NCI-H2196 (cell line): ENCODE results near the gene COMP.

Experiments
- DNase-seq: peaks from one replicate; lab custom pipeline; 2025; ENCODE audit not compliant: unreplicated experiment; lab: John Stamatoyannopoulos, UW

COMP gene

DNA sequence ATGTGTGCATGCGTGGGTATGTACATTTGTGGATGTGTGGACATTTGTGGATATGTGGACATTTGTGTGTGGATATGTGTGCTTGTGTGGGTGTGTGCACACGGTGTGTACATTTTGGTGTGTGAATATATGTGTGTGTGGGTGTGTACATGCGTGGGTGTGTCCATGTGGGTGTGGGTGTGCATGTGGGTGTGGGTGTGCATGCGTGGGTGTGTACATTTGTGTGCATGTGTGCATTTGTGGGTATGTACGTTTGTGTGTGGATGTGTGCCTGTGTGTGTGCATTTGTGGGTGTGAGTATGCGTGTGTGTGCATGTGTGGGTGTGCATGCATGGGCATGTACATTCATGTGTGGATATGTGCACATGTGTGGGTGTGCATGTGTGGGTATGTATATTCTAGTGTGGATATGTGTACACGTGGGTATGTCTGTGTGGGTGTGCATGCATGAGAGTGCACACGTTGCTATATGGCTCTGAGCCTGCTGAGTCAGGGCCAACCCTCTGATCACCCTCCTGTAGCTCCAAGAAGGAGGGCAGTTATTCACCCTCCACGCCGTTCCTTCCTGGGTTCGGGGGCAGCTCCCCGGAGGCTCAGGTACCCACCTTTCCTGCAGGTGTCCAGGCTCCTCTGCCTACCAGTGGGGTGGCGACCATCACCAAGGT is 20.3 kb downstream of the COMP start:
- no peak for DNase-seq

DNA sequence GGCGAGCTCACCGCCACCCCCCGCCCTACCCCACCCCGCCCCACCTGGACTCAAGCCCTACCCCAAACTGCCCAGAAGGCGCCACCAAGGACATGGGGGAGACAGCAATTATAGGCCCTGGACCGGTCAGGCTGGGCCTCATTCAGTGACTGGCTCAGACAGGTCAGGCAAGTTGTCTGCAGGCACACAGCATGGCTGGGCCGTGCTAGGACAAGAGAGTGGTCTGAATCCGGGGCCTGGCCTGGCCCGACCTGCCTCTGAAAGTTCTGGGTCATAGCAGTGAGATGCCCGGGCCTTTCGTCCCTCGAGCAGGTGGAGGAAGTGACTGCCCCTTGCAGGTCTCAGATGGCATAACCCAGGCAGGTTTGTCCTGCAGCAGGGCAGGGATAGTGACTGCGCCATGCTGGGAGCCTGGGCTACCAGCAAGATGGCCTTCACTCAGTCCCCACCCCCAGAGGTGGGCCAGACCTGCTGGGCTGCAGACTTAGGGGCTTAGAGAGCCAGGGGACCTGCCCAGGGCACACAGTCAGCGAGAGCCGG is 21.0 kb downstream of the COMP start:
- peak; percentile 15 for DNase-seq

DNA sequence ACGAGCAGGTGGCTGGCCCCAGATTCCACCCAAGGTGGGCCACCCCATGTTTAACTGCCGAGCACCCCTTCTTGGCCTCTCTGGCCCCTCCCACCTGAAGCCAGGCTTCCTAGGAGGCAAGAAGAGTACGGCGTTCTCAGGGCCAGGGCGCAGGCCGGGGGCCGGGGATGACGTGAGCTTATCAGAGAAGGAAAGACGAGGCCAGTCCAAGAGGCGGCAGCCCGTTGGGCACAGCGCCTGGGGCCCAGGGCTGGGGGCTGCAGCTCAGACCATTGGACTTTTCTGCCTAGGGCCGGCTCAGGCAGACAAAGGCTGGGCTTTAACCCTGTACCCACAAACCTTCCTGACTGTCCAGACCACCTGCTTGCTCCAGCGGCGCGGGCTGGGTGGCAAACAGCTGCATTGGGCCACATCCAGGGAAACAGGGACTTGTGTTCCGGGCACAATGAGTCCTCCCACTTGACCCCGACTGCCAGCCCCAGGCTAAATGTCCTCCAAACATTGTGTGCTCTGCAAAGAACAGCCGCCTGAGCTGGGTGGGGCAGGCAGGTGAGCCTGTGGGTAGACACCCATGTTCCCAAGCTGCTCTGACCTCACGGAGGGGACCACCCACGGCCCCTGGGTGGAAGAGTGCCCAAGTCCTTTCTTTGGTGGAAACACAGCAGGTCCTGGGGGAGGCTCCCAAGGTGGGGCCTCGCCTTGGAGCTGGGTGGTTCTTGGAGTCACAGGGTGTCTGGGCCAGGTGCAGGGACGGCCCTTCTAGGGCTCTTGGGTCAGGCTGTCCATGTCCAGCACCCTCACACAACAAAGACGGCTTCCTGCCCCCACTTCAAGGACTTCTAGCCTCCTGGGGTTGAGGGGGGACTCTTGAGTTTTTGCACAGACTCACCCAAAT is 21.9 kb downstream of the COMP start:
- peak; percentile 84 for DNase-seq

DNA sequence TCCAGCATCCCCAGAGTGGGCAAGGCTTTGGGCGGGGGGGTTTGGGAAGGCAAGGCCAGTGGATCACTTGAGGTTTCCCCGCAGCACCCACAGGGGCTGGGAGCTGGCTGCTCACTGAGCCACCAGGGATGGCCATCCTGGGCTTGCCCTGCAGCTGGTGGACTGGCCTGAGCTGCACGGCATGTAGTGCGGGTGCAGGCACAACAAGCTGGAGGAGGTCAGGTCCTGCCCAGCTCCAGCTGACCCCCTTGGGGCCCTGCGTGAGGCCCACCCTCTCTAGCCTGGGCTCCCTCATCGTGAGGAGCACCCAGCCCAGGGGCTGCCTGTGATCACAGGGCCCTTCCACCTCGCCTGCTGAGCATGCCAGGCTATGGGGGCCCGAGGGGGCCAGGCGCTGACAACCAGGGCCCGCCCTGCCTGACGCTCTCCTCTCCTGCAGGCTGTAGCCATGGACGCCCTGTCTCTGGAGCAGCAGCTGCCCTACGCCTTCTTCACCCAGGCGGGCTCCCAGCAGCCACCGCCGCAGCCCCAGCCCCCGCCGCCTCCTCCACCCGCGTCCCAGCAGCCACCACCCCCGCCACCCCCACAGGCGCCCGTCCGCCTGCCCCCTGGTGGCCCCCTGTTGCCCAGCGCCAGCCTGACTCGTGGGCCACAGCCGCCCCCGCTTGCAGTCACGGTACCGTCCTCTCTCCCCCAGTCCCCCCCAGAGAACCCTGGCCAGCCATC is 22.9 kb downstream of the COMP start:
- no peak for DNase-seq

DNA sequence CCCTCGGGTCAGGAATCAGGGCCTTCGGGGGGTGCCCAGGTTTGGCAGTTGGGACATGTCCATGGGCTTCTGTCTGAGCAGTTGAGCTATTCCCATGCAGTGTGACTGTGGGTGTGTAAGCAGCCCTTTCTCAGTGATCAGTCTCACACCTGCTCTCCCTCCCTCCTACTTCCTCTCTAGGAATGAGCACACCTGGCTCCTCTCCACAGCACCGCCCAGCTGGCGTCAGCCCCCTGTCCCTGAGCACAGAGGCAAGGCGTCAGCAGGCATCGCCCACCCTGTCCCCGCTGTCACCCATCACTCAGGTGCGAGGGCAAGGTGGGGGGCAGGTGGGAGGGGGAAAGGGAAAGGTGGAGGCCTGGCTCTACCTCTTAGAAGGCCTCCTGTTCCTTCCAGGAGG is 25.9 kb downstream of the COMP start:
- peak; percentile 75 for DNase-seq

DNA sequence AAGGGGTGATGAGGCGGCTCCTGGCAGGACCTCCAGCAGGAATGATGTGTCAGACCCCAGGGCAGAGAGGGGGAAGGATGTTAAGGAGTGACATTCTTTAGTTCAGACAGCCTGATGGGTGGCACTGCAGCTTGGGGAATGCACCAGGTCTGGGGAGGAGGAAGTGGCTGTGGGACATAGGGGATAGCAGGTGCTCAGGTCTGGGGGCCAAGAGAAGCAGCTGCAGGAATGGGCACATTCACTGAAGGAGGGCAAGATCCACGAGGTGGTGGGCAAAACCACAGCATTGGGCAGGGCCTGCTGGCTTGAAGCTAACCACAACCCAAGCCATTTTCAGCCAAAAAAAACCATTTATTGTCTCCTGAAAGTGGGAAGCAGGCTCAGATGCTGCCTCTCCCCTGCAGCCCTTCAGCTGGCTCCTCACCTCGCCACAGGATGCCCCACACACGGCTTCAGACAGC is 26.5 kb downstream of the COMP start:
- DNase-seq: no peak

DNA sequence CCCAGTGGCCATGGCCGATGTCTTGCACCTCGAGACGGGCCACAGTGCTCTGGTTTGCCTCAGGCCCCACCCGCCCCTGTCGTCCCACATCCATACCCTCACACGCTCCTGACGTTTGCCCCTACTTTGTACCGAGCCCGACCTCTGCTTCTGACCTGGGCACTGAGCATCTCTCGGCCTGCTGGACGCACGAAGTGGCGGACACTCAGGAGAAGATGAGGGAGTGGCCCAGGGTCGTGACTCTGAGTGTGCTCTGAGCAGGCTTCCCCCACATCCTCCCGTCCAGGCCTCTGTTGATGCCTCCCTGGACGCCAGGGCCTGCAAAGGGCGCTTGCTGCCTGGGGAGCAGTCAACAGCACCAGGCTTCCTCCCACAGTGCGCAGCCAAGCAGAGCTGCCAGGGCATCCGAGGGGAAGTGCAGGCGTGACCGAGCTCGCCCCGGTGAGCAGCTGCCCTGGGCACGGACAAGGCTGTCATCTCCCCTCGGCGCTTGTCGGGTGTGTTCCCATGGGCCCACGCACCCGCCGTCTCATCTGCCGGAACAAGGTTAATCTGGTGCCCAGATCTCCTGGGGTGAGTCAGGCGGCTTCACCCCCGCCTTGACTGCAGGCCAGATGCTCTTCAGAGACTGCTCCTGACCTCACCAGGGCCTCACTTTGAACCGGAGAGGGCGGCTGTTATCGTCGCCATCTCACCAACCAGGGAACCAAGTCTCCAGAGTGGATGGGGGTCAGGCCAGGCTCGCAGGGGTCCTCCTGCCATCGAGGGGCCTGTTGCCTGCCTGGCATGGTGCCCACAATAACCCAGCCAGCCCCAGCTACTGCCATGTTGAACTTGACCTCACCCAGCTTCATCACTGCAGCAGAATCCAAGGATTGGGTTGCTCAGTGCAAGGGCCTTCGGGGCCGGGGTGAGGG is 27.2 kb downstream of the COMP start:
- peak; percentile 84 for DNase-seq

DNA sequence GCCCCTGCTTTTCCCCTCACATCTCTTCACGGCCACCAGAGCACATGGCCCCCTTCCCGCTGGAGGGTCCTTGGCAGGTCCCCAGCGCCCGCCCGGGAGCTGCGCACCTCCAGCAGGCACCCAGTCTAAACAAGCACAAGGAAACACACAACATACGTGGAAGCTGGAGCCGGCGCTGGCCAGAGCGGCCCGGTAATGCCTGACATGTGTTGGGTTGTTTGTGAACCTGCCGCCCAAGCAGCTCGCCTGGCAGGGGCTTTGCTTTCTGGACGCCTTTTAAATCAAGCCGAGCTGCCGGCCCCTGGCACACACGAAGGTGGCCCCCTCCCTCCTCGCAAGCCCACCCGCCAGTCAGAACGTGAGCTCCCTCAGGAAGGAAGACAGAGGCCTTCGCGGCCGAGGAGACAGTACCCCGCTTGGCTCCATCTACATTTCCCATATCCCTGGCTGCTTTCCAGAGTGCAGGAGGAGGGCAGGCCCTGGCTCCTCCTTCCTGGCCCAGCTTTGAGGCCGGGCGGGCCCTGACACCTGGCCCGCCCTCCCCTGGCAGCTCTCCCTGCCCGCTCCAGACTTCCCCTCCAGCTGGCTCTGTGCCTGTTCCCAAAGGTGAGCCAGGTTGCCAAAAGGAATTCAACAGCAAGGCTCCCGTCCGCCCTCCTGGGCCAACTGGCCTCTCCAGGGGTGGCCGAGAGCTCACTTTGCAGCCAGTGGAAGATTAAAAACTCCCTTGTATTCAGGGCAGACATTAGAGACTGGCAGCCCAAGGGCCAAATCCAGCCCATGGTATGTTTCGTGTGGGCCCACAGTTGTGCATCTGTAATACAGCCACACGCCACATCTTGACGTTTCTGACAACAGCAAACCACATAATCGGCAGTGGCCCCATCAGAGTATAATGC is 28.7 kb downstream of the COMP start:
- DNase-seq: peak; percentile 97

DNA sequence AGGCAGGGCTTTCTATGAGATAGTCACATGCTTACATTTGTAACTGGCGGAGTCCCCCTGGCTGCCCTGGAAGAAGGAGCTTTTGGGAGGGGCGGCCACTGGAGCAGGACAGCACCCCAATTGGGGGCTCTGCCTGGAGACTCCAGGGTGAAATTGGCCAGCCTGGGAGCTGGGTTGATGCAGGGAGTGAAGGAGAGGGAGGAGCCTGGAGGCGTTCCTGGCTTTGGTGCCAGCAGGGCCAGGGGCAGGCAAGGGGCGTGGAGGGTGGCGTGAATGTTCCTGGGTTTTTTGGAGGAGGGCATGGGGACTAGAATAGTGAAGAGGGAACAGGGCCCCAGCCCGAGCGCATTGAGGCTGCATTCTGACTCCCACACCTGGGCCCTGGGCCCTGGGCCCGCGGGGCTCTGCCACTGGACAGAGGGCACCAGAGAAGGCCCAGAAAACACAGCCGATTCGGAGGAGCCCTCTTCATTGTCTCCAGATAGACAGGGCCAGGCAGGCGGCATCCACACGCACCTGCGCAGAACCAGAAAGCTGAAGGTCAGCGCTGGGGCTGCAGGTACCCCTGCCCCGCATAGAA is 29.5 kb downstream of the COMP start:
- no peak for DNase-seq

DNA sequence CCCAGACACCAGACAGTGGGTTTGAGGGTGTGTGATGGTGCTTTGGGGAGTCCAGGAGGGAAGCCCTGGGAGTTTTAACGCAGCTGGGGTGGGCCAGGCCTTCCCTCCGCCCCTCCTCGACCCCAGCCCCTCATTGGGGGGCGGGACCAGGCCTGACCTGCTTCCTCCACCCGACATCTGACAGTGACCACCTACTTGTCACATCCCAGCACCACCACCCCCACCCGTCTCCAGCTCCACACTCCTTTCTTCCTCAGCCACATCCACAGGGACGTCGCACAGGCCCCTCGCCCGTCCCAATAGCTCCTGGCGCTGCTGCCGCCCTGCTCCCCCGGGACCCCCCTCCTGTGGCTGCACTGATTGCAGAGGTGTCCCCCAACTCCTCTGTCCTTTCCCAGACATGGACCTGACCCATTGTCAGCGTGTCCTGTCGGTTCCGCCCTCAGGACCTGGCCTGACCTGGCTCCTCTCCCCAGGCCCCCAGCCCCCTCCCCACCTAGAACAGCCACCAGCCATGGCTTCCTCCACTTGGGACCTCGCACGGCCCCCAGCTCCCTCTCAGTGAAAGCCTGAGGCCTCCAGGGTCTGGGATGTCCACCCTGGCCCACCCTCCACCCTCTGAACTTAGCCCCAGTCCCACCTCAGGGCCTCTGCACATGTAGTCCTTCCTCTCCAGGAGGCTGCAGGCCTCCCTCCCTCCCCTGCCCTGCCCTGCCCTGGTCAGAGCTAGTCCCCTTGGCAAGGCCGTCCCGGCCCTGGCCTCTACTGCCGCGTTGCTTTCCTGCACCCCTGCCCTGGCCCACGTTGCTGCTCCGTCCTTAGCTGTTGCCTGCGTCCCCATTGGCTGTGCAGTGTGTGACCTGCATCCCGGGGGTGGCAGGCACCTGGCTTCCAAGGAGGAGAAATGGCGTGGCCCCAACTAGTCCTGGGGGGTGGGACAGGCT is 30.4 kb downstream of the COMP start:
- DNase-seq: no peak

DNA sequence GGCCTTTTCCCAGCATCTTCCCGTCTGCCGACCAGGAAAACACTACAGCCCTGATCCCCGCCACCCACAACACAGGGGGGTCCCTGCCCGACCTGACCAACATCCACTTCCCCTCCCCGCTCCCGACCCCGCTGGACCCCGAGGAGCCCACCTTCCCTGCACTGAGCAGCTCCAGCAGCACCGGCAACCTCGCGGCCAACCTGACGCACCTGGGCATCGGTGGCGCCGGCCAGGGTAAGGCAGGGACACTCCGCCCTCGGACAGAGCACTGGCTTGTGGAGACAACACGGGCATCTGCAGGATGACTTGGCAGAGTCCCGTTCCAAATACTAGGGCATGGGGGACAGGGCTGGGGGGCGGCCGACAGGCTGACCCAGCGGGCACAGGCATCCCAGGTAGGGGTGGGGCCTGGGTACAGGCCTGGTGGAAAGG is 31.1 kb downstream of the COMP start:
- DNase-seq: no peak

DNA sequence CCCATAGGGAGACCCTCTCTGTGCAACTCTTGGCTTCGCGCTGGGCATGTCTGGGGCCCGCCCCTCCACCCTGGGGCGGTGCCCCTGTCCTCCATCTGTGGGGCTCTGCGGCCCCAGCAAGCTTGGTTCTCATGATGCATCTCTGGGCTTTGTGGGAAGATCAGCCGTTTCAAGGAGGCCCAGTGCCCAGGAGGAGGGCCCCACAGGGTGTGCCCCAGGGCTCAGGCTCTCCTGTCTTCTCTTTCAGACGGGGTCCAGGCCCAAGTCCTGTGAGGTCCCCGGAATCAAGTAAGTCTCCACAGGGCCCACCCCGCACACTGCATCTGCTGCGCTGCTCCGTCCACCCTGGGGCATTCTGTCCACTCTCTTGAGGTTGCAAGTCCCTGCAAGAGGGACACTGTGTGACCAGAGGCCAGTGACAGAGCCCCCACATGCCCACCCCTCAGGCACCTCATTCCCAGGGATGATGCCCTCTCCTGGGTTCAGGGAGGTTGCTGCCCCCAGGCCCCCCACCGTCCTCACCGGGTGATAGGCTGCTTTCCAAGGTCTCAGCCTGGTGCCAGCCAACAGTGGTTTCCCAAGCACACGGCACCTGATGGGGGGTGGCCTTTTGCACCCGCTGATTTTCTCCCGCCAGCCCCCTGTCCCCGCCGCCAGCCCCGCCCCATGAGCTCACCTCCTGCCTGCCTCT is 31.7 kb downstream of the COMP start:
- no peak for DNase-seq

DNA sequence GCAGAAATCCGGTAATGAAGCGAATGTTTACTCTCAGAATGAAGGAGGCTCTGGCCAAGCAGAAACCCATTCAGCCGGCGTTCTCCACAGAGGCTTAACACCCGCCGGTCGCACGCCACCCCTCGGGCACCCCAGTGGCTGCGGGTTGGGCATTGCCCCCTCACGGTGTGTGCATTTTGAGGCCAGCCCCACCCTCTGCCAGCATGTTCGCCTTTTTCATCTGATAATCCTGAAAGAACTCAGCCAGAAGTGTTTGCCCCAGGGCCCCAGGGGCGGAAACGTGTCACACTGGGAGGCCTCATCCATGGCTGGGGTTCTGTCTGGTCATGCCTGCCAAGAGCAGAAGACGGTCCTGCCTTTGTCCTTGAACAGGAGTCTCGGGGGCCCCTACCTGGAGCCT is 34.2 kb downstream of the COMP start:
- DNase-seq: no peak

DNA sequence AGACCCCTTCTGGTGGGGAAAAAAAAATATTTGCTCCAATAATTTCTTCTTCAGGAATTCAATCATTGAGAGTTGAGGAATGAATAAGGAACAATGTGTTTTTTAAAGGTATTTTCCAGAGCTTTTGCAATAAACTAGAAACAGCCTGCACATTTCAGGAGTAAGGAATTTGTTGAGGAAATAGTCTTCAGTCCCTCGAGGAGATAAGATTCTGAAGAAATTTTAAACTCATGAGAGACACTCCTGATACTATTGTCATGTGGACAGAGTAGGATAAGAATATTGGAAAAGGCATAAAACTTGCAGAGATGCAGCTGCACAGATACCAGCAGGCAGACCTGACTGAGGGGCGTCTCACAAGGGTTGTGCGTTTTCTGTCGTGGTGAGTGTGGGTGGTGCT is 36.6 kb downstream of the COMP start:
- no peak for DNase-seq

DNA sequence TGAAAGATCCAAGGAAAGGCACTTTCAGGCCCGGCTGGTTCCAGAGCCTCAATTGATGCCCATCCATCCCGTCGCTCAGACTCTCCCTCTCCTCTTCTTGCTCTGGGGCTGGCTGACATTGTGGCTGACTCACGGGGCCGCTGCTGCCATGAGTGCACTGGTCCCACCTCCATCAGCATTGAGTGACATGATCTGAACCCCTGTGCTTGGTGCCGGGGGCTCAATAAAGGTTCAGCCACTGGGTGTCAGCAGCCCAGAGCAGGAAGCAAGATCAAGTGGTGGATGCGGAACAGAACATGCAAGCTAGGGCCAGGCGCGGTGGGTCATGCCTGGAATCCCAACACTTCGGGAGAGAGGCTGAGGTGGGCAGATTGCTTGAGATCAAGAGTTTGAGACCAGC is 39.5 kb downstream of the COMP start:
- DNase-seq: no peak

DNA sequence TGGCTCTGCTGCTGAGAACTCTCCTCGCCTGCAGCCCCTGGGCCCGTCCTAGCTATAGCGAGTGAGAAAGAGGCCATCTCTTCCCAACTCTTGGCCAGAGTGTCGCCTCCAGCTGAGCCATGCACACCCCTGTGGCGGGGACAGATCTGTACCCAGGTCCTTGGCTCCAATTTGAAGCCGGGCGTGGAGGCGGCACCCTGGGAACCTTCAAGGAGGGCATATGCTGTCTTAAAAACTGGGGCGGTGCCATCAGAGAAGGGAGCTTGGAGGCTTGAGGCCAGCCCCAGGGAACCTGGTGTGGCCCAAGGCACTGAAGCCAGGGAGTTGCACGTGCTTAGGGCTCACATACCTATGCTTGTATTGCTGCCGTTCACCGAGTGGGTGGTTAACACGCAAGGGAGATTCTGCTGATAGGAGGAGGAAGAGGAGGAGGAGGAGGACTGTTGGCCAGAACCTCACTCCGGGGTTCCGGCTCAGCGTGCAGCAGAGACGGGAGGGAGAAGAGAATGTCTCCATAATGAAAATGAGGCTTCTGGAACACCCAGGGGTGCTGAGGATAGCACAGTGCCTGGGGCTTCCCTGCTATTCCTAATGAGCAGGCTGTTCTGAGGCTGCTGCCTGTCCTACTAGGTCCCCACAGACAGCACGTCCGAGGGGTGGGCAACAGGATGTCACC is 40.7 kb downstream of the COMP start:
- DNase-seq: no peak
